Suprapubic skin (tissue), 4 donors: ENCODE results near the gene PPIP5K1.
"Not testable (repeated sequence)": the region's sequence is repeated elsewhere in the genome, so short reads cannot be mapped to it uniquely, and the experiment has no call there.

Experiments used
- CTCF ChIP-seq, 2 donors: fragments of 200-600 bp in 1 of 2; fragments of 450-650 bp in 1 of 2; sonication (generic) in 1 of 2; IDR thresholded peaks; one replicate each; pipeline ENCODE4 v1.5.1; 2016 to 2019; ENCODE audit warnings: antibody characterized with exemption in 2 of 2, mild to moderate bottlenecking in 1 of 2, moderate library complexity in 1 of 2
- EP300 ChIP-seq: sonication (generic); formaldehyde crosslinking; IDR thresholded peaks from one replicate; pipeline ENCODE4 v1.6.1; 2017; ENCODE audit warnings: antibody characterized with exemption
- POLR2A ChIP-seq, 2 donors: fragments of 450-650 bp; IDR thresholded peaks; one replicate each; pipeline ENCODE4 v1.6.1; 2017; ENCODE audit warnings: antibody characterized with exemption in 2 of 2, mild to moderate bottlenecking in 2 of 2, moderate library complexity in 2 of 2
- POLR2AphosphoS5 ChIP-seq, 3 donors: sonication (generic); formaldehyde crosslinking; IDR thresholded peaks; one replicate each; pipeline ENCODE4 v1.6.1; 2017; ENCODE audit warnings: antibody characterized with exemption in 3 of 3

- not testable (repeated sequence) for TF ChIP-seq POLR2AphosphoS5 (IDR thresholded peaks at IDR 0.05); POLR2A (IDR thresholded peaks at IDR 0.05); CTCF (IDR thresholded peaks at IDR 0.05); EP300
Observed at GRCh38 chr15:43622068-43622799, 32.2 kb upstream of the PPIP5K1 start.
